IMR-90 (cell line): ENCODE measurements around the gene EDARADD. TPM values are rescaled to one million over a fixed set of nuclear protein-coding genes. Genes with fewer than 3 reads are reported as not detected.

Experiments used
- ATAC-seq: fragments of 200-7000 bp; cut with Tn5 transposase; 2 replicates; pipeline ENCODE4 v1.9.1; 2020; ENCODE audit warnings: low read depth, mild to moderate bottlenecking, moderate library complexity
- BruUV-seq: library from RNA; stranded (reverse); fragments of 400-500 nt; replicated peaks from 2 replicates; lab custom pipeline; 2021; lab: Mats Ljungman, UMichigan
- CTCF ChIA-PET: fragments of 300-600 bp; formaldehyde crosslinking; extraction: SDS; loops from one replicate; lab custom pipeline; 2021; ENCODE audit warnings: antibody characterized with exemption; lab: Yijun Ruan, JAX
- POLR2A ChIA-PET: fragments of 300-600 bp; sonication (Branson Sonifier 250); formaldehyde crosslinking; loops from one replicate; lab custom pipeline; 2022; ENCODE audit warnings: antibody characterized with exemption; ENCODE audit not compliant: unreplicated experiment; lab: Charles Lee
- DNase-seq: peaks from one replicate; pipeline ENCODE4 v3.0.0; 2013
- H2AFZ ChIP-seq: replicated peaks from 2 replicates; pipeline ENCODE3; 2013; ENCODE audit warnings: low read length, mild to moderate bottlenecking; ENCODE audit not compliant: poor library complexity
- H2AK5ac ChIP-seq: 2 replicates; pipeline ENCODE4 v1.6.1; 2013; ENCODE audit warnings: low read depth, low read length, inconsistent platforms
- H2AK9ac ChIP-seq: replicated peaks from 2 replicates; pipeline ENCODE3; 2013; ENCODE audit warnings: mild to moderate bottlenecking, low read depth, low read length, moderate library complexity; ENCODE audit not compliant: poor library complexity
- H2BK120ac ChIP-seq: 2 replicates; pipeline ENCODE4 v1.6.1; 2013; ENCODE audit warnings: low read depth, low read length, inconsistent platforms
- H2BK15ac ChIP-seq: 3 replicates; pipeline ENCODE4 v1.6.1; 2013; ENCODE audit warnings: low read depth, low read length, inconsistent platforms
- H2BK20ac ChIP-seq: 2 replicates; pipeline ENCODE4 v1.6.1; 2013; ENCODE audit warnings: low read depth, mild to moderate bottlenecking, inconsistent platforms, low read length, moderate library complexity
- H2BK5ac ChIP-seq: 2 replicates; pipeline ENCODE4 v1.6.1; 2013; ENCODE audit warnings: mild to moderate bottlenecking, low read depth, low read length, inconsistent platforms; ENCODE audit not compliant: poor library complexity, severe bottlenecking
- H3K14ac ChIP-seq: replicated peaks from 2 replicates; pipeline ENCODE4 v1.6.1; 2013; ENCODE audit warnings: low read depth, low read length, inconsistent platforms
- H3K18ac ChIP-seq: 2 replicates; pipeline ENCODE4 v1.6.1; 2013; ENCODE audit warnings: low read depth, low read length, control low read depth
- H3K23ac ChIP-seq: 2 replicates; pipeline ENCODE4 v1.6.1; 2013; ENCODE audit warnings: low read depth, low read length, inconsistent platforms
- H3K27ac ChIP-seq: 2 replicates; pipeline ENCODE4 v1.5.1; 2013; ENCODE audit warnings: mild to moderate bottlenecking, control low read depth, low read length; ENCODE audit not compliant: insufficient read depth
- H3K27me3 ChIP-seq: 2 replicates; pipeline ENCODE4 v1.6.1; 2013; ENCODE audit warnings: low read length; ENCODE audit not compliant: control insufficient read depth, insufficient read depth
- H3K36me3 ChIP-seq: 2 replicates; pipeline ENCODE4 v1.6.1; 2013; ENCODE audit warnings: low read length, mixed read lengths; ENCODE audit not compliant: control insufficient read depth, insufficient read depth
- H3K4ac ChIP-seq: 2 replicates; pipeline ENCODE4 v1.6.1; 2013; ENCODE audit warnings: low read depth, low read length, inconsistent platforms
- H3K4me1 ChIP-seq: 2 replicates; pipeline ENCODE4 v1.6.1; 2013; ENCODE audit warnings: low read length, mixed read lengths; ENCODE audit not compliant: control insufficient read depth, insufficient read depth
- H3K4me2 ChIP-seq: 2 replicates; pipeline ENCODE4 v1.6.1; 2013; ENCODE audit warnings: low read depth, mild to moderate bottlenecking, control low read depth, low read length, moderate library complexity
- H3K4me3 ChIP-seq: 2 replicates; pipeline ENCODE4 v1.5.1; 2013; ENCODE audit warnings: low read depth, mild to moderate bottlenecking, control low read depth, low read length, moderate library complexity; ENCODE audit not compliant: insufficient read depth
- H3K56ac ChIP-seq: 2 replicates; pipeline ENCODE4 v1.6.1; 2013; ENCODE audit warnings: low read length, inconsistent platforms; ENCODE audit not compliant: insufficient read depth; ENCODE audit errors: extremely low read depth
- H3K79me1 ChIP-seq, 2 experiments: 2 replicates each; pipeline ENCODE4 v1.6.1; 2013; ENCODE audit warnings: low read length in 2 of 2, inconsistent platforms in 1 of 2, low read depth in 1 of 2
- H3K9ac ChIP-seq: 2 replicates; pipeline ENCODE4 v1.6.1; 2013; ENCODE audit warnings: low read depth, low read length, control low read depth
- H3K9me1 ChIP-seq: 2 replicates; pipeline ENCODE4 v1.6.1; 2013; ENCODE audit warnings: low read length, inconsistent platforms; ENCODE audit not compliant: insufficient read depth
- H3K9me3 ChIP-seq: 2 replicates; pipeline ENCODE4 v1.6.1; 2013; ENCODE audit warnings: low read length; ENCODE audit not compliant: control insufficient read depth, insufficient read depth
- H4K20me1 ChIP-seq: 2 replicates; pipeline ENCODE4 v1.6.1; 2013; ENCODE audit warnings: low read length, inconsistent platforms; ENCODE audit not compliant: insufficient read depth
- H4K5ac ChIP-seq: 2 replicates; pipeline ENCODE4 v1.6.1; 2013; ENCODE audit warnings: mild to moderate bottlenecking, low read depth, low read length, control low read depth
- H4K8ac ChIP-seq, 2 experiments: 2 replicates each; pipeline ENCODE4 v1.6.1; 2013; ENCODE audit warnings: low read depth in 2 of 2, low read length in 2 of 2, control low read depth in 1 of 2, inconsistent platforms in 1 of 2
- H4K91ac ChIP-seq: 2 replicates; pipeline ENCODE4 v1.6.1; 2013; ENCODE audit warnings: low read depth, low read length, inconsistent platforms; ENCODE audit not compliant: insufficient read depth
- BHLHE40 ChIP-seq: fragments of 150-350 bp; IDR thresholded peaks from 2 replicates; pipeline ENCODE4 v1.6.1; 2016; ENCODE audit warnings: mild to moderate bottlenecking, low read depth, low read length
- CEBPB ChIP-seq: IDR thresholded peaks from 2 replicates; pipeline ENCODE4 v1.6.1; 2012; ENCODE audit warnings: low read depth, low read length, improper control_type of control experiment
- CHD1 ChIP-seq: IDR thresholded peaks from 2 replicates; pipeline ENCODE4 v1.6.1; 2012; ENCODE audit warnings: low read depth, low read length, improper control_type of control experiment
- CTCF ChIP-seq: conservative IDR thresholded peaks from 2 replicates; pipeline ENCODE4 v1.5.1; 2012; ENCODE audit warnings: mild to moderate bottlenecking, low read depth, low read length, improper control_type of control experiment
- FOS ChIP-seq: fragments of 150-350 bp; IDR thresholded peaks from 2 replicates; pipeline ENCODE4 v1.6.1; 2016; ENCODE audit warnings: low read depth, low read length
- MAZ ChIP-seq: IDR thresholded peaks from 2 replicates; pipeline ENCODE4 v1.6.1; 2012; ENCODE audit warnings: low read depth, mild to moderate bottlenecking, low read length, improper control_type of control experiment, moderate library complexity, borderline replicate concordance
- RFX5 ChIP-seq: IDR thresholded peaks from 2 replicates; pipeline ENCODE4 v1.8.0; 2012; ENCODE audit warnings: low read depth, mild to moderate bottlenecking, low read length, moderate library complexity
- USF2 ChIP-seq: fragments of 150-350 bp; IDR thresholded peaks from 2 replicates; pipeline ENCODE4 v1.6.1; 2017; ENCODE audit warnings: mild to moderate bottlenecking, antibody characterized with exemption, low read length, low read depth
- WGBS, 2 experiments: methylation state at CpG; one replicate each; pipeline versions ENCODE4 v1.1.5 to v1.1.7; 2013; ENCODE audit warnings: missing lambda C conversion rate in 2 of 2; ENCODE audit not compliant: insufficient read length in 1 of 2; ENCODE audit errors: extremely low coverage in 2 of 2; 5-methylcytosine and 5-hydroxymethylcytosine counted together
- dilution Hi-C: fragments of 300-500 bp; cut with HindIII; formaldehyde crosslinking; loops from one replicate; pipeline ENCODE4 v1.14.3; 2018; ENCODE audit warnings: low sequenced_read_pairs; ENCODE audit not compliant: unreplicated experiment
- in situ Hi-C: fragments of 300-500 bp; cut with MboI; formaldehyde crosslinking; loops from 3 replicates; pipeline ENCODE4 v1.14.3; 2019; ENCODE audit warnings: low sequenced_read_pairs, inconsistent platforms, mixed read lengths
- intact Hi-C: fragments of 100-400 bp; cut with micrococcal nuclease; formaldehyde crosslinking; loops from 2 replicates; pipeline ENCODE4 v1.10.0; 2022
- polyA plus RNA-seq, 3 experiments: library from polyadenylated mRNA; depleted of rRNA; stranded (reverse); fragments of >200 nt; gene quantifications; 2 replicates each; pipeline ENCODE4 v1.2.3, GENCODE V29; 2012; ENCODE audit warnings: low replicate concordance in 1 of 3
- total RNA-seq: library from RNA; depleted of rRNA; stranded (reverse); fragments of >200 nt; gene quantifications from 2 replicates; pipeline ENCODE4 v1.2.3, GENCODE V29; 2012

The EDARADD gene
- total and polyA plus RNA-seq, 2 of the 4 experiments (the other 2 are of a cell fraction) = not detected

- dilution Hi-C loops (no loop called here), intact Hi-C loops (no loop called here), in situ Hi-C loops (no loop called here)
- Histone ChIP-seq H4K20me1 (no peaks in the 10 kb centered on the region), H3K4me2 (no peak overlapping the region), H2AK9ac (no peak overlapping the region), H4K8ac (no peak overlapping the region), H4K5ac (no peak overlapping the region), H2AFZ (no peak overlapping the region), H2AK5ac (no peak overlapping the region), H3K9ac (no peak overlapping the region), H3K9me3 (no peaks in the 10 kb centered on the region), H3K9me1 (no peaks in the 10 kb centered on the region), H3K18ac (no peak overlapping the region), H2BK120ac (no peak overlapping the region), H2BK5ac (no peak overlapping the region), H3K56ac (no peak overlapping the region), H3K4me1 (no peaks in the 10 kb centered on the region), H3K27me3 (no peaks in the 10 kb centered on the region), H3K23ac (no peak overlapping the region), H3K14ac (no peak overlapping the region), H2BK20ac (no peak overlapping the region), H3K4me3 (no peak overlapping the region), H3K36me3 (no peaks in the 10 kb centered on the region), H2BK15ac (no peak overlapping the region), H3K4ac (no peak overlapping the region), H4K91ac (no peak overlapping the region), H3K79me1 (no peaks in the 10 kb centered on the region), H3K27ac (no peak overlapping the region)
- ChIA-PET POLR2A (no interaction called here), CTCF (no interaction called here)
- DNase-seq = no peak
- WGBS, 2 experiments = no CpG with 5 or more reads among the region's 2 CpGs
- no TSS peak for BruUV-seq
- ATAC-seq = no peak
- TF ChIP-seq MAZ (no peak), CEBPB (no peak), CTCF (no peak), USF2 (no peak), BHLHE40 (no peak), FOS (no peak), RFX5 (no peak), CHD1 (no peak)
These were observed 46.3 kb downstream of the EDARADD start for GRCh38 chr1:236440373-236440772.
